GM18520 (cell line): ENCODE measurements around the gene SCN1A.
"Not testable (repeated sequence)": the region's sequence is repeated elsewhere in the genome, so short reads cannot be mapped to it uniquely, and the experiment has no call there.

Source experiments
- ATAC-seq: cut with Tn5 transposase; IDR thresholded peaks from one replicate; pipeline ENCODE4 v1.9.1; 2021; ENCODE audit not compliant: unreplicated experiment

SCN1A gene

GRCh38 chr2:166127217-166128155 lies at the start of gene SCN1A:
Gene SCN1A, minus strand, starts transcription at chr2:166128020. Its CDS starts 54,399 bp downstream, at chr2:166073621.
- ATAC-seq, result no peak

- ATAC-seq, result no peak
These were observed 45.4 kb upstream of the SCN1A start for GRCh38 chr2:166173263-166173662.

DNA sequence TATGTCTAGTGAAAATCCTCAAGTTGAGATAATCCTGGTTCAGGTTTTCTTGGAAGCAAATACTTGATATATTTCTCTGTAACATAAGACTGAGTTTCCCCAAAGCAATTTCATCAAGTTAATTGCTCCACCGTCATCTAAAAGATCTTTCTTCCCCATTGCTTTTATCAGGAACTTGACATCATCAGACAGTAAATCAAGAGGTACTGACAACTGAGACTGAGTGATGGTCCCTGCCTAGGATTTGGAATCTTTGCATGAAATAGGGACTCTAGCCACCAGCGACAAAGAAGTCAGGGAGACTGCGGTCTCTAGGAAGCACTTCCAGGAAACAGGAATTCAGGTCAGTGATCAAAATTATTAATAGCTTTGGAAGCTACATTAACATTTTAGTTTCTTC lies 43.4 kb upstream of the SCN1A start:
- ATAC-seq, result no peak

GRCh38 chr2:166170356-166170755 lies 42.5 kb upstream of the SCN1A start:
- ATAC-seq, result no peak

- ATAC-seq, result no peak
These were observed 39.6 kb upstream of the SCN1A start for GRCh38 chr2:166167449-166167848.

DNA sequence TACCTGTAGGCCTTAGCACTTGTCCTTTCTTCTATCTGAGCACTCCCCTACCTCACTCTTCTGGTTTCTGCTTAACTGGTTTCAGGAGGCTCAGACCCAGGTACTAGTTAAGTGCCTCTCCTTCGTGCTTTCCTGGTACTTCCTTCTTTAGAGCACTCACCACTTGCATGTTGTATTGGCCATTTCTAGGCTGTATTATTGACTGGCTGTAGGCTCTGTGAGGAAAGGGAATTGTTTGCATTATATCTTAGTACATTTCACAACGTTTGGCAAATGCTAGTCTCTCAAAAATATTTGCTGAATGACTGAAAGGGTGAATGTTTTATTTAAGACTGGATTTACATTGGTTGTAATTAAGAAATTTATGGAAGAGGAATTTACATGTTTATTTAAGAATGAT lies 36.0 kb upstream of the SCN1A start:
- ATAC-seq, result no peak

DNA sequence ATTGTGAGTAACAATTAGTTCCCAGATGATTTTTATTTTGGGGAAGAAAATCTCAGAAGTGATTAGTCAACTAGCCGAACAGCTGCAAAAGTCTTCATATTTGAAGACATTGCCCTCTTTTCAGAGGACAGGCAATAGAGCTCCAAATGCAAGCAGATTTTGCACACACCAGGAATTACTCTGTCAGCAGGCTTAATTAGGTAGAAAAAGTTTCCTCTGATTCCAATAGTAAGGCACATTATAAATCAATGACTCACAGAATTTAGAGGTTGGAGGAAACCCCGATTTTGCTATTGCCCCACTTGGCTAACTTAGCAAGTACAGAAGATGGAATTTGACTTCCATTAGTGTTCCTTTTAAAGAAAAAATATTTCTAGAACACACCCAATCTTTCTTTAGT lies 30.7 kb upstream of the SCN1A start:
- ATAC-seq, result no peak

DNA sequence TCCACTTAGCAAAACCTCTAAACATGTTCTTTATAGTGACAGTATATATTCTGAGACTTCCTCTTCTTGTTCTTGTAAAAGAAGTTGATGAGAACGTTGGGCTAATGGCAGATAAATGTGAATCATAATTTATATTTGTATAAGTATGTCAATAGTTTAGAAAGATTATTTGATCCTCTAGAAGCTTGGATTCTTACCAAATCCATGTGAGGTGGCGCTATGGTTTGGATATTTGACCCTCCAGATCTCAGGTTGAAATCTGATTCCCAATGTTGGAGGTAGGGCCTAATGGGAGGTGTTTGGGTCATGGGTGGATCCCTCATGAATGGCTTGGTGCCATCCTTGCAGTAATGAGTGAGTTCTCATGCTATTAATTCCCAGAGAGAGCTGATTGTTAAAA lies 29.8 kb upstream of the SCN1A start:
- no peak for ATAC-seq

DNA sequence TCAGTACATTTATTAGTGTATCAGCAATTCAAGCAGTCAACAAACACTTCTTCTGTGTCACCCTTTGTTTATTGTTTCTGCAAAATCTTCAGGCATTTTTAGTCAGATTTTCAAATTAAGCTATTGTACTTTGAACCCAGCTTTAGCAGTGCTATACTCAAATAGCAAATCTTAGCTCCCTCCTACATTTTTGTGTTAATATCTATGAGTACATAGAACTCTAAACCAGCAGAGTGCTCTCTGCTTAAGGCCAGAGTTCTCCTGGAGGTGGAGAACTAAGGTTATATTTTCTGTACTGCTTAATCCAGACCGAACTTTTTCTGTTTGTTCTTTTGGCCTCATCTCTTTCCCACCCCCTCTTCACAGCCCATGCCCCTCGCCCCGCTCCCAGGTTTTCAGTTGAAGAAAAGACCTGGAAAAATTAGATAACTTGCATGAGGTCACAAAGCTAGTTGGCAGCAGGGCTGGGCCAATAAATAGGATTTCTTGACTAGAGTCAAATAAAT lies 29.2 kb upstream of the SCN1A start:
- no peak for ATAC-seq

DNA sequence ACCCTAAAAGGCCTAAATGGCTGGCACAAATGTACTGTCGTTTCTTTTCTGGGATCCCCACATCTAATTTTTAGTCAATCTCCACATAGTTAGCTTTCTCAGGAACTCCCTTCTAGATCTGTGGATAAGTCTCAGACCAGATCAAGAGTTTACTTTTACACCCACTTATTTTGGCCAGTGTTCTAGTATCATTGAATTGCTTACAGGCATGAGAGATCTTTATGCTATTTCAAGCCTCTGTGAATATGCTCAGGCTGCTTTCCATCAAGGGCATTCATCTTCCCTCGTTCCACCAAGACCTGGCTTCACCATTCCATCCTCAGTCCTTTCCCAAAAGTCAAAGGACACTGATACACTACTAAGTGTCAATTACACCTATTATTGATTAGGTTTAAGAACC lies 27.8 kb upstream of the SCN1A start:
- no peak for ATAC-seq

DNA sequence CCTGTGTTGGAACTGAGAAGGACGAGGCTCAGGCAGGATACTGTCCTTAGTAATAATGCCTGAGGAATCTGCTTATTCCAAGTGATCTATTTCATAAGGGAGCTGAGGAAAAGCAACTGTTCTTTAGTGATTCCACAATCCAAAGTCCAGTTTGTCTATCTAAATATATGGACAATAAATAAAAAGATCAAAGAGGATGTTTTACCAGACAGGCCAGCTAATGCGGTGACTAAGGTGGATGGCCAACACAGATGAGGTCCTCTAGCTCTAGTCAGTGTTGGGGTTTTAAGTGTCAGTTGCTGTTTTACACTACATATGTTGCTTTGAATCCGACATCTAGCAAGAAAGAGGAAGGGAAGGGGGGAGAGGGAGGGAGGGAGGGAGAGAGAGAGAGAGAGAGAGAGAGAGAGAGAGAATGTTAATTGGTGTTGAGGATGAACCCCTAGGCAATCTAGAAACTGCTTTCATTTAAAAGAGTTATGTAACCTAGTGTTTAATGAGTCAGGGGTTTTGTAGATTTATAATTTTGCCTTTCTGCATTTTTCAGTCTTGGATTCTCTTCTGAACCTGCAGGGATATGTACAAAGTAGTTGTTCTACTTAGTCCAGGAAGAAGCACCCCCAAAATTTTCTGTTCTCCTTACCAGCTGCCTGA lies 27.0 kb upstream of the SCN1A start:
- ATAC-seq, result no peak

- ATAC-seq, result no peak
These were observed 24.2 kb upstream of the SCN1A start for GRCh38 chr2:166152064-166152463.

- ATAC-seq, result no peak
These were observed 20.9 kb upstream of the SCN1A start for GRCh38 chr2:166148500-166149400.

GRCh38 chr2:166147883-166148282 lies 20.1 kb upstream of the SCN1A start:
- no peak for ATAC-seq

DNA sequence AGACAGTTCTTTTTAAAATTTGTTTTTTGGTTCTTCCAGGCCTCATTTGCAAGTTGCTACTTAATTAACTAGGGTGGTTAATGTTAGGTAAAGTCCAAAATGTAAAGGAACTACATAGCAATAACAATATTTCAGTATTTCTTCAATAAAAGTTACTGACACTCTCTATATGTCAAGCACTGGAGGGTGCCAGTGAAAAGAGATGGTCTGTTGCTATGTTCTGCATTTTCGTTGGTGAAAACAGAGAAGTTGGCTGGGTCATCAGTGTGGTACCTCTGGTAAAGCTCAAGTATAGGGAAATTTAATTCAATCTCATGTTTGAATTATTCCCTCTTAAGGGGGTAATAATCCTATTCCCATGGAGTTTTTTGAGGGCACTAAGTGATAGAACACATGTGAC lies 16.3 kb upstream of the SCN1A start:
- no peak for ATAC-seq

DNA sequence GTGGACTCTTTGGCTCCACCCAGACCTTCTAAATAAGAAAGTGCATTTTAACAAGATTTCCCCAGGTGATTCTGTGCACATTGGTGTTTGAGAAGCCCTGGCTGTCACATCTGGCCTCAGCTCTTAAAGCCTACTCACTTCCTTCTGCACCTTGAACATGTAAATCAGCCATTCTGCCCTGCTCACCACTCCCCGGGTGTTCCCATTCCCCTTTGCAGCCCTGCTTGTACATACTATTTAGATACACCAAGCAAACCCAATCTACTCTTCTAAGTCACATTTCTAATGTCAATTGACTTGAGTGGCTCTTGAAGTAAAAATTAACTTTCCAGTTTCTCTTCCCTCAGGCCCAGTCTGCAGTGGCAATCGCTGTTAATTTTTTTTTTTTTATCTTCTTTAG lies 13.1 kb upstream of the SCN1A start:
- no peak for ATAC-seq

DNA sequence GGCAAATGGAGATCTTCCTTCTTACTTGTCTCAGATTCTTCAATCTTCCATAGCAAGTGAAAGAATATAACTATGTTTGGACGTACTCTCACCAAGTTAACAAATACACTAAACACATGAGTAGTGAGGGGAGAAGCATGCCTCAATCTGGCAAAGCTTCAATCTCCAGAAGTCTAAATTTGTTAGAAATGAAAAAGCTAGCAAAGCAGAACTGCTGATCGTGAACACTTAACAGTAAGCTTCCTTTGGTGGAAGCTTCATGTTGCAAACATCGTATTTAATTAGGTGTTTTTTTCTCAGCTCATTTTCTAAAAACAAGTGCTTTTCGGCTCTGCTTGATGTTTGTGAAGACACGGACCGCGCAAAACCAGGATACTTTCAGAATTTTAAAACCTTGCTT lies 12.7 kb upstream of the SCN1A start:
- ATAC-seq, result no peak

DNA sequence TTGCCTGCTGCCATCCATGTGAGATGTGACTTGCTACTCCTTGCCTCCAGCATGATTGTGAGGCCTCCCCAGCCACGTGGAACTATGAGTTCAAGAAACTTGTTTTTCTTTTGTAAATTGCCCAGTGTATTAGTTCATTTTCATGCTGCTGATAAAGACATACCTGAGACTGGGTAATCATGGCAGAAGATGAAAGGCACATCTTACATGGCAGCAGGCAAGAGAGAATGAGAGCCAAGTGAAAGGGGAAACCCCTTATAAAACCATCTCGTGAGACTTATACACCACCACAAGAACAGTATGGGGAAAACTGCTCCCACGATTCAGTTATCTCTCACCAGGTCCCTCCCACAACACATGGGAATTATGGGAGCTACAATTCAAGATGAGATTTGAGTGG lies 11.7 kb upstream of the SCN1A start:
- not testable (repeated sequence) for ATAC-seq

- no peak for ATAC-seq
These were observed 10.8 kb upstream of the SCN1A start for GRCh38 chr2:166138667-166139066.

GRCh38 chr2:166138144-166138543 lies 10.3 kb upstream of the SCN1A start:
- no peak for ATAC-seq

GRCh38 chr2:166137331-166137730 lies 9.5 kb upstream of the SCN1A start:
- no peak for ATAC-seq
